Measurements from ENCODE around the gene OR2T2. TPM values are rescaled to one million over a fixed set of nuclear protein-coding genes. Genes with fewer than 3 reads are reported as not detected.
"Not testable (repeated sequence)": the region's sequence is repeated elsewhere in the genome, so short reads cannot be mapped to it uniquely, and the experiment has no call there.

The OR2T2 gene
- total and polyA plus RNA-seq, 4 donors = not detected

DNA sequence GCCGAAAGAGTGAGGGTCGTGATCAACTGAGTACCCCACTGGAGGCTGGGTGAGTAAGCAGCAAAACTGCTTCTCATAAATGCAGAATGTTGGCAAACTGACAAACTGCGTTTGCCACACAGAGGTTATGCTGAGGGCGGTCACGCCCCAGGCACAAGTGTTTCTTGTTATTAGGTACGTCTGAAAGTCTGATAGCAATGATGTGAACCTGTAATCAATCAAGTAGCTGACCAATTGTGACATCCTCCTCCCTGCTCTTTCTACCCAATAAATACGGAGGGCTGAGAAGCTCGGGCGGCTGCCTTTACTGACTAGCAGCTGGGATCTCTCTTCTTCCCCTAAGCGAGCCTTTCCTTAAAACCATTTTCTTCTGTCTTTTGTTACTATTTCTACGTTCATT lies 13.8 kb upstream of the OR2T2 start:
- no CpG with 5 or more reads among the region's 11 CpGs for WGBS (ENCODE audit: insufficient coverage)
- not testable (repeated sequence) for DNase-seq (ENCODE audit: low read depth in 4 of 6, low spot score in 6 of 6); H3K27me3 ChIP-seq (ENCODE audit: control insufficient read depth, insufficient read depth, low read length); H3K36me3 ChIP-seq (ENCODE audit: control insufficient read depth, insufficient read depth, low read length); H3K9me3 ChIP-seq (ENCODE audit: control insufficient read depth, insufficient read depth, low read length); H3K4me3 ChIP-seq (ENCODE audit: low read depth, low read length); H3K4me1 ChIP-seq (ENCODE audit: control insufficient read depth, insufficient read depth, low read length); H3K27ac ChIP-seq (ENCODE audit: low read depth, low read length)

DNA sequence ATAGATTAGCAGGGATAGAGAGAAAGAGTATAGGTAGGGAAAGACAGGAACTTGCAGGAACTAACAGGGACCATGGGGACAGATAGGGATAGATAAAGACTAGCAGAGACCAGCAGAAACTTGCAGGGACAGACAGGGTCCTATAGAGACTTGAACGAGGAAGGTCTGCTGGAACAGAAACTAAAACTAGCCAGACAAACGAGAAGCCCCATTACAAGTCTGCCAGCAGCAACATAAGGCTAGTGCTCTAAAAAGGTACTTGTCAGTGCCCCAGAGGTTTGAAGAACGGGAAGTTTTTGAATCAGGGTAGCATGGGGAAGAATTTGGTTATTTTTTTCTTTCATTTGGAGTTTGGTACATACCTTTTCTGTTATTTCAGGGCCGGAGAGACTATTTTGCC lies 13.2 kb upstream of the OR2T2 start:
- H3K27me3 ChIP-seq (ENCODE audit: control insufficient read depth, insufficient read depth, low read length); H3K36me3 ChIP-seq (ENCODE audit: control insufficient read depth, insufficient read depth, low read length); H3K27ac ChIP-seq (ENCODE audit: low read depth, low read length); H3K4me3 ChIP-seq (ENCODE audit: low read depth, low read length); H3K9me3 ChIP-seq (ENCODE audit: control insufficient read depth, insufficient read depth, low read length); H3K4me1 ChIP-seq (ENCODE audit: control insufficient read depth, insufficient read depth, low read length); DNase-seq (ENCODE audit: low read depth in 4 of 6, low spot score in 6 of 6): not testable (repeated sequence)
- 100% methylated on average over 1 of the region's 4 CpGs for WGBS (ENCODE audit: insufficient coverage)

DNA sequence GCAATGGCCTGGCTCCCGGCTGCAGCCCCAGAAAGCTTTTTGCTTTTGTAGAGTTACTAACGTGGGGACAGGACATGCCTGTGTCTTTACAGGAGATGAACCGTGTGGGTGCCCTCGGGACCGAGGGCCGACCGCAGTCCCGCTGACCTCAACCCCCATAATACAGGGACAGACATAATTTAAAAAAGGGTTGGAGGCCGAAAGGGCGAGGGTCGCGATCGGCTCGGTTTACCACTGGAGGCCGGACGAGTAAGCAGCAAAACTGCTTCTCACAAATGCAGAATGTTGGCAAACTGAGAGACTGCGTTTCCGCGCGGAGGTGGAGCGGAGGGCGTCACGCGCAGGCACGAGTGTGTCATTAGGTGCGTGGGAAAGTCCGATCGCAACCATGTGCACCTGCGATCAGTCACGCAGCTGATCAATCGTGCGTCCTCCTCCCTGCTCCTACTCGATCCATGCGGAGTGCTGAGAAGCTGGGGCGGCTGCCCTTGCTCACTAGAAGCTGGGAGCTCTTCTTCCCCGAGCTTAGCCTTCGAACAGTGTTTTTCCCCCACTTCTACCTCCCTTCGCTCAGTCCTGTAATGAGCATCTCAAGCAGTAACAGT lies 11.5 kb upstream of the OR2T2 start:
- not testable (repeated sequence) for H3K4me3 ChIP-seq (ENCODE audit: low read depth, low read length); H3K9me3 ChIP-seq (ENCODE audit: control insufficient read depth, insufficient read depth, low read length); H3K36me3 ChIP-seq (ENCODE audit: control insufficient read depth, insufficient read depth, low read length); DNase-seq (ENCODE audit: low read depth in 4 of 6, low spot score in 6 of 6); H3K27ac ChIP-seq (ENCODE audit: low read depth, low read length); H3K27me3 ChIP-seq (ENCODE audit: control insufficient read depth, insufficient read depth, low read length); H3K4me1 ChIP-seq (ENCODE audit: control insufficient read depth, insufficient read depth, low read length)
- 95% methylated on average over 8 of the region's 38 CpGs for WGBS (ENCODE audit: insufficient coverage)

DNA sequence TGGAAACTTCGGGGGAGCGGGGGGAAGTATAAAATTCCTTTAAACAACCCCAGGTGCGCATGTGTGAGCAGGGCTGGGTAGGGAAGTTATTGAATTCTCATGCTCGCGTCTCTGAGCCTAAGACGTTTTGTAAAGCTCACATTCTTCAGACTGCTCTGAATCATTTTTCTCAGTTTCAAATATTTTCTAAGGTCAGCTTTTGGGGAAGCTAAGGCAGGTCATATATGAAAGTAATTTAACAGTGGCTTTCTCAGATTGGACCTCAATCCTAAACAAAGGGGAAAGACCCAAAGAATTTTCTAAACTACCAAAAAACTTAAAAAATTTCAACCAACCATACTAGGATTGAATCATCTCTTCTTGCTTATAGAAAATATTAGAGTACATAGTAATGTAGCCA lies 10.5 kb upstream of the OR2T2 start:
- not testable (repeated sequence) for H3K9me3 ChIP-seq (ENCODE audit: control insufficient read depth, insufficient read depth, low read length); DNase-seq (ENCODE audit: low read depth in 4 of 6, low spot score in 6 of 6); H3K4me3 ChIP-seq (ENCODE audit: low read depth, low read length); H3K4me1 ChIP-seq (ENCODE audit: control insufficient read depth, insufficient read depth, low read length); H3K27me3 ChIP-seq (ENCODE audit: control insufficient read depth, insufficient read depth, low read length); H3K27ac ChIP-seq (ENCODE audit: low read depth, low read length); H3K36me3 ChIP-seq (ENCODE audit: control insufficient read depth, insufficient read depth, low read length)
- no CpG with 5 or more reads among the region's 6 CpGs for WGBS (ENCODE audit: insufficient coverage)

DNA sequence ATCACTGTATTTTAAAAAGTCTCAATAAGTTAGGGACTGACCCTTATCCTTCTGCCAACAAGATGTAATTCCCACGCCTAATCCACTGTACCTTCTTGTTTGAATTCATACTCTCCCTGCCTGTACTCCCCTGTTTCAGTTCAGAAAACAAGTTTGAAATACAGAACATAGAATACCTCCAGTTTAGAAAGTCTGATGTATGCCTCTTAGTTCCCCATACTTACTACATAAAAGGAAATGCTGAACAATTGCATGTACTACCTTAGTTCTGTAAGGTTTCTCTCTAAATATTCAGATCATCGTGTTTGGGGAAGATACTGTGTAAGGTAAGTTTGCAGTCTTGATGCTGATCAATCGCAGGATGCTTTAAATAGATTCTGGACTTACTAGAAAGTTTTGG lies 9.1 kb upstream of the OR2T2 start:
- WGBS (ENCODE audit: insufficient coverage) = no CpG with 5 or more reads among the region's 3 CpGs
- DNase-seq (ENCODE audit: low read depth in 4 of 6, low spot score in 6 of 6) = not testable (repeated sequence)

DNA sequence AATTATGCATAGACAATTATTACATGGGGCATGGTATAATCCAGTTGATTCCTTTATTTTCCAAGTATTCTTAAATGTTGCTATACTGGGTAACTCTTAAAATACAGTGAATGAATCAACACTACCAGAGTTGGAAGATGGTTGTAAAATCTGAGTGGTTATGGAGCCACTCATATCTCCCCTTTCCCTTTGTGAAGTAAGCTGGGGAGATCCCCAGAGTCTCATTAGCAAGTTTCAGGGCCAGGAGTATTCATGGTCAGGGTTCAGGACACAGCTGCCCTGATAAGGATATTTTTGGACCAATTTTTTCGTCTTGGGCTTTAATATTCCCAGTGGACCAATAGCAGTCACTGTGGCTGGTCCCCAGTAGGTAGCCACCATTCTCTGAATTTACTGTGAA lies 6.8 kb upstream of the OR2T2 start:
- H3K4me3 ChIP-seq (ENCODE audit: low read depth, low read length); H3K36me3 ChIP-seq (ENCODE audit: control insufficient read depth, insufficient read depth, low read length); H3K4me1 ChIP-seq (ENCODE audit: control insufficient read depth, insufficient read depth, low read length); H3K9me3 ChIP-seq (ENCODE audit: control insufficient read depth, insufficient read depth, low read length); H3K27me3 ChIP-seq (ENCODE audit: control insufficient read depth, insufficient read depth, low read length); DNase-seq (ENCODE audit: low read depth in 4 of 6, low spot score in 6 of 6); H3K27ac ChIP-seq (ENCODE audit: low read depth, low read length): not testable (repeated sequence)
- WGBS (ENCODE audit: insufficient coverage) = no CpG with 5 or more reads among the region's 1 CpG

More for the DNA sequence above, 9.1 kb upstream of the OR2T2 start:
- H3K27ac ChIP-seq (ENCODE audit: low read depth, low read length); H3K36me3 ChIP-seq (ENCODE audit: control insufficient read depth, insufficient read depth, low read length); H3K9me3 ChIP-seq (ENCODE audit: control insufficient read depth, insufficient read depth, low read length); H3K27me3 ChIP-seq (ENCODE audit: control insufficient read depth, insufficient read depth, low read length); H3K4me3 ChIP-seq (ENCODE audit: low read depth, low read length); H3K4me1 ChIP-seq (ENCODE audit: control insufficient read depth, insufficient read depth, low read length): not testable (repeated sequence)

DNA sequence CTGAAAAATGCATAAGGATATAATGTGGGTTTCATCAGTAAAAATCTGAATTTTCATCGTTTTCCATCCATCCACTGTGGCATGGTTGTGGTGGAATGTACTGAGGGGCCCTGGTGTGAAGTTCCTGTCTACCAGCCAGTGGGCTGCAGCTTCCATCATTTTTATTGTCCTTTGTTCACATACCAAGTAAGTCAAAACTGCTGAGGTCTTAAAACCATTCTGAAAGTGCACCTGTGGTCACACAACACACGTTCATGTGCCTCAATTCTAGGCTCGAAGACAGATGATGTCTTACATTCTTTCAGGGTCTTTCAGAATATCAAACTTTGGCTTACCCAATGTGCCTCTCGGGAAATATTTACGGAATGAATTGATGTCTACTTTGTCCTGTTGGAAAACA lies 6.2 kb upstream of the OR2T2 start:
- H3K4me1 ChIP-seq (ENCODE audit: control insufficient read depth, insufficient read depth, low read length); H3K27ac ChIP-seq (ENCODE audit: low read depth, low read length); DNase-seq (ENCODE audit: low read depth in 4 of 6, low spot score in 6 of 6); H3K27me3 ChIP-seq (ENCODE audit: control insufficient read depth, insufficient read depth, low read length); H3K36me3 ChIP-seq (ENCODE audit: control insufficient read depth, insufficient read depth, low read length); H3K4me3 ChIP-seq (ENCODE audit: low read depth, low read length); H3K9me3 ChIP-seq (ENCODE audit: control insufficient read depth, insufficient read depth, low read length): not testable (repeated sequence)
- 87% methylated on average over 3 of the region's 5 CpGs for WGBS (ENCODE audit: insufficient coverage)

DNA sequence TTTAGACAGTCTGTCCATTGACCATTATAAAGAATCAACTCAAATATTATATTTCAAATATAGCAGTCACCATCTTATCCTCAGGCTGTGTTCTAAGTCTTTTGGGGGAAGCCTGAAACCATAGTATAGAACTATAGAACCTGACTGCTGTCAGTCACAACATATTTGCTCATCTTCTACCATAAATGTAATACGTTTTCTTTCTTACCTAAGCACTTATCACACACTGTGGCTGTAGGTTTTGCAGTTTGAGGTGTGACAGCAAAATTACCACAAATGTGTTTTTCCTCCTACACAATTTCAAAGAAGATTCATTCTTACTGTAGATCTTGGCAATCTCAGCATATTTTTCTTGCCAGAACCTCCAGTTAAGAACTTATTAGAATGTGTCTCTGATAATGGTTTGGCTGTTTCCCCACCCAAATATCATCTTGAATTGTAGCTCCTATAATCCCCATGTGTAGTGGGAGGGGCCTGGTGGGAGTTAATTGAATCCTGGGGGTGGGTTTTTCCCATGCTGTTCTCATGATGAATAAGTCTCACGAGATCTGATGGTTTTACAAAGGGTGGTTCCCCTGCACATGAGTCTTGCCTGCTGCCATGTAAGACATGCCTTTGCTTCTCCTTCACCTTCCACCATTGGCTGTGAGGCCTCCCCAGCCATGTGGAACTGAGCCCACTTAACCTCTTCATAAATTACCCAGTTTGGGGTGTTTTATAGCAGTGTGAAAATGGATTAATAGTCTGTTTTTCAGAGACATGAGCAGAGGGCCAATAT lies 2.7 kb upstream of the OR2T2 start:
- not testable (repeated sequence) for H3K4me3 ChIP-seq (ENCODE audit: low read depth, low read length); H3K36me3 ChIP-seq (ENCODE audit: control insufficient read depth, insufficient read depth, low read length); DNase-seq (ENCODE audit: low read depth in 4 of 6, low spot score in 6 of 6); H3K27ac ChIP-seq (ENCODE audit: low read depth, low read length); H3K4me1 ChIP-seq (ENCODE audit: control insufficient read depth, insufficient read depth, low read length); H3K9me3 ChIP-seq (ENCODE audit: control insufficient read depth, insufficient read depth, low read length); H3K27me3 ChIP-seq (ENCODE audit: control insufficient read depth, insufficient read depth, low read length)
- WGBS (ENCODE audit: insufficient coverage) = no CpG with 5 or more reads among the region's 2 CpGs

DNA sequence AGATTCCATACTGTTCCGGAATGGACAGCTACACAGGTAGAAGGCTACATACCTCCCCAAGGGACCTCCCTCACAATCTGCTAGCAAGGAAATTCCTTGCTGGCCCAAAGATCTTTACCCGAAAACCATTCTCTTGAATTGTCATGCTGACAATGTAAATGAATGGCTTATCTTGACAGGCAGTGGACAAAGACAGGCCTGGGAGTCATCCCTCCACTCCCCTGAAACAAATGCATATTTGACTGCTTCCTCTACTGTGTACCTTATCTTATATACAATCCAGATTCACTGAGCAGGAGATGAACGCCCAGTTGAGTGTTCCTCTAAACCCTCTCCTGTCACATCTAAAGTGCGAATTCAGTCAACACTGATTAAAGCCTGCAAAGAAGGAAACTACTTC lies 834 bp upstream of the OR2T2 start:
- not testable (repeated sequence) for H3K27me3 ChIP-seq (ENCODE audit: control insufficient read depth, insufficient read depth, low read length); DNase-seq (ENCODE audit: low read depth in 4 of 6, low spot score in 6 of 6); H3K9me3 ChIP-seq (ENCODE audit: control insufficient read depth, insufficient read depth, low read length); H3K4me3 ChIP-seq (ENCODE audit: low read depth, low read length); H3K36me3 ChIP-seq (ENCODE audit: control insufficient read depth, insufficient read depth, low read length); H3K27ac ChIP-seq (ENCODE audit: low read depth, low read length); H3K4me1 ChIP-seq (ENCODE audit: control insufficient read depth, insufficient read depth, low read length)
- WGBS (ENCODE audit: insufficient coverage) = 96% methylated on average over 3 of the region's 4 CpGs

DNA sequence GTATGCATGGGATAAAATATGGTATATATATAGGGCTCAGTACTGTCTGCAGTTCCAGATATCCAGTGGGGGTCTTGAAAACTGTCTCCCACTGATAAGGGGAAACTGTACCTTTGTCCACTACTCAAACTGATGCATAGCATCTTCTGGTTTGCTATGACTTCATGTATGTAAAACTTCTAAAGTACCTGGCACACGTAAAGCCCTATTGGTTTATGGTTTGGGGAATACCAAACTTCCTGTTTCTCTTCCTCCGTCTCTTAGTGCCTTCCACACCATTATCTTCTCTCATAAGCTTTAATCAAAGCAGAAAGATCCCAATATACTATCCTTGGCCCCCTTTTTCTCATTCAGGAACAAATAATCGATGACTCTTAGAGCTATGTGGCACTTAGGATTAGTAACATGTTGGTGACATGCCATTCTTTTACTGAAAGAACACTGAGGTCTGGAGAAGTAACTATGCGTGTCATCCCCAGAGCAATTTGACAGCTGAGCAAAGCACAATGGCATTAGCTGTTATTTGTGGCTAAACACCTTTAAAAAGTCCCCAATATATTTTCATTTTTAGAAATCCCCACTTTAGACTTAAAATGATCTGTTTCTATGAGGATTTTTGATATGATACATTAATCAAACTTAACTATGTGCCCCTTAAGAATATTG lies 3.1 kb downstream of the OR2T2 start:
- no CpG with 5 or more reads among the region's 4 CpGs for WGBS (ENCODE audit: insufficient coverage)
- H3K27me3 ChIP-seq (ENCODE audit: control insufficient read depth, insufficient read depth, low read length); DNase-seq (ENCODE audit: low read depth in 4 of 6, low spot score in 6 of 6); H3K4me1 ChIP-seq (ENCODE audit: control insufficient read depth, insufficient read depth, low read length); H3K27ac ChIP-seq (ENCODE audit: low read depth, low read length); H3K36me3 ChIP-seq (ENCODE audit: control insufficient read depth, insufficient read depth, low read length); H3K9me3 ChIP-seq (ENCODE audit: control insufficient read depth, insufficient read depth, low read length); H3K4me3 ChIP-seq (ENCODE audit: low read depth, low read length): not testable (repeated sequence)

Measured in spinal cord (tissue), 10 donors.